GM12801 (cell line): ENCODE data around the gene ZFHX3.

Source experiments
- TF ChIP-seq, protein P1 (sequence below): IDR thresholded peaks from one replicate; pipeline ENCODE4 v1.5.1; 2011; ENCODE audit warnings: control low read depth; ENCODE audit not compliant: insufficient read length; ENCODE audit errors: extremely low read depth

Gene ZFHX3

GRCh38 chr16:72921106-72921505 is 126.8 kb downstream of the ZFHX3 start:
- TF ChIP-seq, protein P1, sequence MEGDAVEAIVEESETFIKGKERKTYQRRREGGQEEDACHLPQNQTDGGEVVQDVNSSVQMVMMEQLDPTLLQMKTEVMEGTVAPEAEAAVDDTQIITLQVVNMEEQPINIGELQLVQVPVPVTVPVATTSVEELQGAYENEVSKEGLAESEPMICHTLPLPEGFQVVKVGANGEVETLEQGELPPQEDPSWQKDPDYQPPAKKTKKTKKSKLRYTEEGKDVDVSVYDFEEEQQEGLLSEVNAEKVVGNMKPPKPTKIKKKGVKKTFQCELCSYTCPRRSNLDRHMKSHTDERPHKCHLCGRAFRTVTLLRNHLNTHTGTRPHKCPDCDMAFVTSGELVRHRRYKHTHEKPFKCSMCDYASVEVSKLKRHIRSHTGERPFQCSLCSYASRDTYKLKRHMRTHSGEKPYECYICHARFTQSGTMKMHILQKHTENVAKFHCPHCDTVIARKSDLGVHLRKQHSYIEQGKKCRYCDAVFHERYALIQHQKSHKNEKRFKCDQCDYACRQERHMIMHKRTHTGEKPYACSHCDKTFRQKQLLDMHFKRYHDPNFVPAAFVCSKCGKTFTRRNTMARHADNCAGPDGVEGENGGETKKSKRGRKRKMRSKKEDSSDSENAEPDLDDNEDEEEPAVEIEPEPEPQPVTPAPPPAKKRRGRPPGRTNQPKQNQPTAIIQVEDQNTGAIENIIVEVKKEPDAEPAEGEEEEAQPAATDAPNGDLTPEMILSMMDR, result no peak

DNA sequence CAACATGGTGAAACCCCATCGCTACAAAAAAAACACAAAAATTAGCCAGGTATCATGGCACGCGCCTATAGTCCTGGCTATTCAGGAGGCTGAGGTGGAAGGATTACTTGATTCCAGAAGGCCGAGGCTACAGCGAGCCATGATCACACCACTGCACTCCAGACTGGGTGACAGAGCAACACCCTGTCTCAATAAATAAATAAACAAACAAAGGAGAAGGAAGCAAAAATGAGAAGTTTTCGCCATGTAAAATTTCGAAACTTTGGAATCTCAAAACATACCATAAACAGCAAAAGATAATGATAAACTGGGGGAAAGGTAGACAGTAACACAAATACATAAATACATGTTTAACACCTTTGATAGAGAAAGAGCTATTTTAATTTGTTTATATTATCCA is 130.9 kb downstream of the ZFHX3 start:
- TF ChIP-seq, protein P1, result no peak

GRCh38 chr16:72915331-72915730 is 132.6 kb downstream of the ZFHX3 start:
- TF ChIP-seq, protein P1, result no peak

DNA sequence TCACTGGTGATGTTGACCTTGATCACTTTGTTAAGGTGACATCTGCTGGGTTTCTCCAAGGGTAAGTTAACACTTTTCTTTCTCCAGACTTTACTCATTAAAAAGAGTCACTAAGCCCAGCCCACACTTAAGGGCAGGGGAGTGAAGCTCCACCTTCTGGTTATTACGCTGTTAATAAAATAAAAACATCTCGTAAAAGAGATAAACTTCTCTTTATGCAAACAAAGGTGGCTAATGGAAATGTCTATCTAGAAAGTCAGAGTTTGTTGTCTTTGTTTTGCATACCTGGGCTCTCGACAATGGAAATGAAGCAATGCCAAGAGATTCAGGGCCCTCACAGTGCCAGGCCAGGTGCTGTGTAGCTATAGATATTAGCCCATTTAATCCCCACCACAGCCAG is 134.4 kb downstream of the ZFHX3 start:
- TF ChIP-seq, protein P1, result no peak

- TF ChIP-seq, protein P1, result no peak
These were observed 136.0 kb downstream of the ZFHX3 start for GRCh38 chr16:72911971-72912370.

GRCh38 chr16:72910875-72911274 is 137.1 kb downstream of the ZFHX3 start:
- TF ChIP-seq, protein P1, result no peak

DNA sequence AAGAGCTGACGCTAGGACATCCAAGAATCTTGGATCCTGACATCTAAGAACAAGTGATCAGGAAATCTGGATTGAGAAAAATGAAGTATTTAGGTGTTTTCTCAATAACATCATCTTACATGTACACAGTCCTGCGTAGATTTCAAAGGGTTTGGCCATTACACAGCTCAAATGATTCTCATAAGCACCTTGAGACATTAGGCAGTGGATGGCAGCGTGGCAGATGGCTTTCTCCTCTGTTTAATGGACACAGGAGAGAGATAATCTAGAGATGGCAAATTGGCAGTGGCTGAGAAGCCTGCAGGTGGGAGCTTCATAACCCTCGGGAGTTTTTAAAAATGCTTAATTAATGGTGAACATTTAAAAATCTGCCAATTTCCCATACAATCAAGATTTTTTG is 137.5 kb downstream of the ZFHX3 start:
- TF ChIP-seq, protein P1, result no peak

DNA sequence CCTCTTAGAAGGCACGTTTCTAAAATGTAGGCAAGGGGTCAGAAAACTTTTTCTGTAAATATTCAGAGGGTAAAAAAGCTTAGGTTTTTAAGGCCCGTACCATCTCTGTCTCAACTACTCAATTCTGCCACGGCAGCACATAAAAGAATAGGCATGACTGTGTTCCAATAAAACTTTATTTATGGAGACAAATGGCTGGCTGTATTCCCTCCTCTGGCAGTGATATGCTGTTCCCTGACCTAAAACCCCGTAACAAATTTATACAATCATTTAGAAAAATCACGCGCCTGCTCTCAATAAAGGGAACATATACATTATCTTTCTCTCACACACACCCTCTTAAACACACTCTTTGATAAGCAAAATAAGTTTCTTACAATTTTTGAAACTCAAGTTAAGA is 138.7 kb downstream of the ZFHX3 start:
- TF ChIP-seq, protein P1, result no peak
